Measurements from ENCODE around the gene EDDM3A.
"Not testable (repeated sequence)": the region's sequence is repeated elsewhere in the genome, so short reads cannot be mapped to it uniquely, and the experiment has no call there.

The EDDM3A gene

DNA sequence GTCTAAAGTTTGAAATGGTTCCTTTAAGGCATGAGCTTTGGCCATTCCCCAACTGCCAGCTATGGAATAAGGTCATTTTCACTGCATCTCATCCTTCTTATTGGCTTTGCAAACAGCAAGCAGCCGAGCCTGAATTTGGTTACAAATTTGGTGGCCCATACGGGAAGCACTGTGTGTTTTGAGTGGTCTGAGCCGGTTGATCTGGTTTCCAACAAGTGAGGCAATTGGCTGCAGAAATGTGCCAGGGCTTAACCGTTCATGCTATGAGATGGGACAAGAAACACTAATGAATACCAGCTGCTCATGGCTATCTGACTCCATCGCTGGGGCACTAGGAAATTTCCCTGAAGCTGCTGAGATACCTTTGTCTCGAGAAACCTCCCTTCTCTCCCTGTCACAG is 9.3 kb downstream of the EDDM3A start:
- POLR2A ChIA-PET, result no interaction called here
- DNase-seq (ENCODE audit: low read depth, low spot score), result no peak
- no peak overlapping the region for H3K4me3 ChIP-seq (ENCODE audit: low read depth, low read length)
- CTCF ChIA-PET, result no interaction called here
- TF ChIP-seq, protein P1, sequence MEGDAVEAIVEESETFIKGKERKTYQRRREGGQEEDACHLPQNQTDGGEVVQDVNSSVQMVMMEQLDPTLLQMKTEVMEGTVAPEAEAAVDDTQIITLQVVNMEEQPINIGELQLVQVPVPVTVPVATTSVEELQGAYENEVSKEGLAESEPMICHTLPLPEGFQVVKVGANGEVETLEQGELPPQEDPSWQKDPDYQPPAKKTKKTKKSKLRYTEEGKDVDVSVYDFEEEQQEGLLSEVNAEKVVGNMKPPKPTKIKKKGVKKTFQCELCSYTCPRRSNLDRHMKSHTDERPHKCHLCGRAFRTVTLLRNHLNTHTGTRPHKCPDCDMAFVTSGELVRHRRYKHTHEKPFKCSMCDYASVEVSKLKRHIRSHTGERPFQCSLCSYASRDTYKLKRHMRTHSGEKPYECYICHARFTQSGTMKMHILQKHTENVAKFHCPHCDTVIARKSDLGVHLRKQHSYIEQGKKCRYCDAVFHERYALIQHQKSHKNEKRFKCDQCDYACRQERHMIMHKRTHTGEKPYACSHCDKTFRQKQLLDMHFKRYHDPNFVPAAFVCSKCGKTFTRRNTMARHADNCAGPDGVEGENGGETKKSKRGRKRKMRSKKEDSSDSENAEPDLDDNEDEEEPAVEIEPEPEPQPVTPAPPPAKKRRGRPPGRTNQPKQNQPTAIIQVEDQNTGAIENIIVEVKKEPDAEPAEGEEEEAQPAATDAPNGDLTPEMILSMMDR (IDR thresholded peaks at IDR 0.05; ENCODE audit: insufficient read depth, low read length, missing control alignments), result no peak

DNA sequence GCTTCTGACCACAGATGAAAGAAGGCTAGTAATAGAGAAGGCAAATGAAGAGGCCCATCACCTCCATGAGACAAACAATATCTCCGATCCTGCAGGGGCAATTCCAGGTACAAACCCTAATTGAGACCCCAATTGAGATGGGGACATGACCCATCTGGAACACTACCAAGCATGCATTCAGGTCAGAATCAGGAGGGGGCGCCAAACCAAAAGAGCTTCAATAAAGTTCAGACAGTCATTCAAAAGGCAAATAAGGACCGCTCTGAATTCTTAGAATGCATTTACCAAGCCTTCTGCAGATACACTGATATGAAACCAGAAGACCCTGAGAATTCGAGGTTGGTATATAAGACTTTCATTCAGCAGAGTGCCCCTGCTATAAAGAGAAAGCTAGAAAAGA is 12.3 kb downstream of the EDDM3A start:
- no peak for DNase-seq (ENCODE audit: low read depth, low spot score)
- CTCF ChIA-PET, result no interaction called here
- POLR2A ChIA-PET, result no interaction called here
- no peak overlapping the region for H3K4me3 ChIP-seq (ENCODE audit: low read depth, low read length)
- TF ChIP-seq, protein P1 (IDR thresholded peaks at IDR 0.05; ENCODE audit: insufficient read depth, low read length, missing control alignments), result no peak

DNA sequence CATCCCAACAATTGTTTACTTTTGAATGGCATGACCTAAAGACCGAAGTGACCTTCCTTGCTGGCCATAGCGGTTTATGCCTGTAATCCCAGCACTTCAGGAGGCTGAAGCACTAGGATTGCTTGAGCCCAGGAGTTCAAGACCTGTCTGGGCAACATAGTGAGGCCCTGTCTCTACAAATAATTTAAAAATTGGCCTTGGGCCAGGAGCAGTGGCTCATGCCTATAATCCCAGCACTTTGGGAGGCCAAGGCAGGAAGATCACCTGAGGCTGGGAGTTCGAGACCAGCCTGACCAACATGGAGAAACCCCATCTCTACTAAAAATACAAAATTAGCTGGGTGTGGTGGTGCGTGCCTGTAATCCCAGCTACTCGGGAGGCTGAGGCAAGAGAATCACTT is 13.8 kb downstream of the EDDM3A start:
- DNase-seq (ENCODE audit: low read depth, low spot score); CTCF ChIA-PET; H3K4me3 ChIP-seq (ENCODE audit: low read depth, low read length); POLR2A ChIA-PET: not testable (repeated sequence)

DNA sequence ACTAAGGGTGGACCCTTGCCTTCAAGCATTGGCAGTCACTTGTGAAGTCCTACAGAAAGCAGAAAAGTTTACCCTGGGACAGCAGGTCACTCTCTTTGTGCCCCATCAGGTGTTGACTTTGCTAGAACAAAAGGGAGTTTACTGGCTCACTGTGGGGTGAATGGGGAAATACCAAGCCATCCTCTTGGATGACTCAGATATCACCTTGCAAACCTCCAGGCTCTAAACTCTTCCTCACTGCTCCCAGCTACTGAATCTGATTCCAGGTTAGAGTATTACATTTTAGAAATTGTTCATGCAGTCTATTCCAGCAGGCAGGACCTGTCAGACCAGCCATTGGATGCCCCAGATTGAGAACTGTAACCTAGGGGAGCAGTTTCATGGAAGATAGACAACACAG is 15.3 kb downstream of the EDDM3A start:
- TF ChIP-seq, protein P1 (IDR thresholded peaks at IDR 0.05; ENCODE audit: insufficient read depth, low read length, missing control alignments), result no peak
- DNase-seq (ENCODE audit: low read depth, low spot score), result no peak
- H3K4me3 ChIP-seq (ENCODE audit: low read depth, low read length), result no peak overlapping the region
- POLR2A ChIA-PET, result no interaction called here
- CTCF ChIA-PET, result no interaction called here

DNA sequence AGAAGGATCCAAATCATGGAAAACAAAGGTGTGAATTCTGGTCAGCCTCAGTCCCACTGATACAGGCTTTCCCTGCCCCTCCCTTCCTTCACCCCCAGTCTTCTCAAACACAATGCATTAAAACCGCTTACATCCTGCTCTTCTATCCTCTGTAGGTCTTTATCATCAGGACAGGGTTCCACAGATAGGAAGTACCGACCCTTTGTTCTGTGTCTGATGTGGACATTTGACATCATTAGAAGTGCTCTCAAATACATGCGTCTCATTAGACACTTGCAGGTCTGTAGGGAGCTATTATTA is 22.9 kb downstream of the EDDM3A start:
- TF ChIP-seq, protein P1 (IDR thresholded peaks at IDR 0.05; ENCODE audit: insufficient read depth, low read length, missing control alignments), result no peak
- DNase-seq (ENCODE audit: low read depth, low spot score), result no peak
- no peak overlapping the region for H3K4me3 ChIP-seq (ENCODE audit: low read depth, low read length)
- POLR2A ChIA-PET, result no interaction called here
- CTCF ChIA-PET, result no interaction called here

DNA sequence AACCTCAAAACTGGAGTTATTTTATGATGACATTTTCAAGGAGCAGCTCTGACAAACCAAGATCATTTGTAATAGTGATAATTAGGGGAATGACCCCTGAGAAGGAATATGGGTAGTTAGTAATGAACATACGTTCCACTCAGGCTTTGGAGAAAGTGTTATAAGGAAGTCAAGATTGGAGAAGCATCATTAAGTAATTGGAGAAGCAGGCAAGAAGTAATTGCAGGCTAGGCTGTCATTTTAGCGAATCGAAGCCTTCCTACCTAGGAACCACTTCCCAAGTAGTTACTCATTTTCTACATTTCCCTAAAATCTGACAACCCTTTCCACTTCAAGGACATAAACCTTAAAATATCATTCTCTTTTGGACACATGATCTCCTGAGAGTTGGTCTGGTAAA is 23.7 kb downstream of the EDDM3A start:
- DNase-seq (ENCODE audit: low read depth, low spot score), result no peak
- ChIA-PET POLR2A (no interaction called here), CTCF (no interaction called here)
- no peak overlapping the region for H3K4me3 ChIP-seq (ENCODE audit: low read depth, low read length)
- TF ChIP-seq, protein P1 (IDR thresholded peaks at IDR 0.05; ENCODE audit: insufficient read depth, low read length, missing control alignments), result no peak

DNA sequence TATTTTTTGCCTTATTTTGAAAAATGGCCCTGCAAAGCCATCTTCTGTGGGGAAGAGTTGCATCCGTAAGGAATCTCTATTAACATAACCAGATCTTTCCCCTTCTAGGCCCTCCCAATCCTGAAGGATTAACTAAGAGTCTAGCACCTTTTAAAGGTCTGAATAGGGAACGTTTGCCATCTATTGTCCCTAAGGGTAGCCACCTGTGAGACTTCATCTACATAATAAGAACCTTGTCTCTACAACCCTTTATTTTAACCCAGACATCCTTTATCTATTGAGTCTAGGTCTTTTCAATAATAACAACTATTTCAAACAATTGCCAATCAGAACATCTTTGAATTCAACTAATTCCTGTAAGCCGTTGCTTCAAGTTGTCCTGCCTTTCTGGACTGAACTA is 27.0 kb downstream of the EDDM3A start:
- CTCF ChIA-PET, result no interaction called here
- TF ChIP-seq, protein P1 (IDR thresholded peaks at IDR 0.05; ENCODE audit: insufficient read depth, low read length, missing control alignments), result no peak
- POLR2A ChIA-PET, result no interaction called here
- no peak for DNase-seq (ENCODE audit: low read depth, low spot score)
- H3K4me3 ChIP-seq (ENCODE audit: low read depth, low read length), result no peak overlapping the region

All from AG04449 (cell line).